WTC11 (cell line): ENCODE results near the gene YBX3.

Experiments
- CREM ChIP-seq: sonication (generic); formaldehyde crosslinking; IDR thresholded peaks from 2 replicates; pipeline ENCODE4 v1.8.1; 2022; ENCODE audit warnings: mild to moderate bottlenecking, missing genetic modification reagents, moderate library complexity
- NR2C2 ChIP-seq: sonication (generic); formaldehyde crosslinking; IDR thresholded peaks from 2 replicates; pipeline ENCODE4 v1.8.0; 2022; ENCODE audit warnings: mild to moderate bottlenecking, missing genetic modification reagents
- SP1 ChIP-seq: sonication (generic); formaldehyde crosslinking; conservative IDR thresholded peaks from 2 replicates; pipeline ENCODE4 v1.8.1; 2022; ENCODE audit warnings: missing genetic modification reagents
- ZNF121 ChIP-seq: sonication (generic); formaldehyde crosslinking; IDR thresholded peaks from 2 replicates; pipeline ENCODE4 v1.8.0; 2023; ENCODE audit warnings: missing genetic modification reagents
- ZNF138 ChIP-seq: sonication (generic); formaldehyde crosslinking; conservative IDR thresholded peaks from 2 replicates; pipeline ENCODE4 v1.8.1; 2022; ENCODE audit warnings: mild to moderate bottlenecking, moderate library complexity, missing genetic modification reagents
- ZNF317 ChIP-seq: sonication (generic); formaldehyde crosslinking; IDR thresholded peaks from 2 replicates; pipeline ENCODE4 v1.8.1; 2023; ENCODE audit warnings: low read depth, mild to moderate bottlenecking, moderate library complexity, missing genetic modification reagents, borderline replicate concordance
- TF ChIP-seq, protein P1 (sequence below): fragments of 200-600 bp; IDR thresholded peaks from 2 replicates; pipeline ENCODE4 v1.8.0; 2022; ENCODE audit warnings: antibody characterized with exemption
- TF ChIP-seq, protein P2 (sequence below): sonication (generic); formaldehyde crosslinking; IDR thresholded peaks from 2 replicates; pipeline ENCODE4 v1.8.1; 2023; ENCODE audit warnings: mild to moderate bottlenecking, moderate library complexity, missing genetic modification reagents
- TF ChIP-seq, protein P3 (sequence below): sonication (generic); formaldehyde crosslinking; IDR thresholded peaks from 2 replicates; pipeline ENCODE4 v1.8.0; 2022; ENCODE audit warnings: mild to moderate bottlenecking, missing genetic modification reagents
- TF ChIP-seq, protein P4 (sequence below): sonication (generic); formaldehyde crosslinking; conservative IDR thresholded peaks from 2 replicates; pipeline ENCODE4 v1.8.1; 2022; ENCODE audit warnings: mild to moderate bottlenecking, missing genetic modification reagents

DNA sequence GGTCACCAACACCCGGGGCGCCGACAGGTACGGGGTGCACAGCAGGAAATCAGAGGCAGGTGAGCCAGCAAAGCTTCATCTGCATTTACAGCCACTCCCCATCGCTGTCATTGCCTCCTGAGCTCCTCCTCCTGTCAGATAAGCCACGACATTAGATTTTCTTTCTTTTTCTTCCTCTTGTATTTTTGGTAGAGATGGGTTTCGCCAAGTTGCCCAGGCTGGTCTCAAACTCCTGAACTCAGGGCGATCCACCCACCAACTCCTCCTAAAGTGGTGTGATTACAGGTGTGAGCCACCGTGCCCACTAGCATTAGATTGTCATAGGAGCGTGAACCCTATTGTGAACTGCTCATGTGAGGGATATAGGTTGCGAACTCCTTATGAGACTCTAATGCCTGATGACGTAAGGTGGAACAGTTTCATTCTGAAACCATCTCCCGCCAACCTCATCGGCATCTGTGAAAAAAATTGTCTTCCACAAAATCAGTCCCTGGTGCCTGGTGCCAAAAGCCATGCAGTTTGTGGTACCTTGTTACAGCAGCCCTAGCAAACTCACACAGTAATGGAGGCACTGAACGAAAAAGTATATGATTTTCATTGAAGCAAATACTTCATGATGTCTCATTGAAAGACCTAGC lies 50.8 kb downstream of the YBX3 start:
- TF ChIP-seq, protein P1, sequence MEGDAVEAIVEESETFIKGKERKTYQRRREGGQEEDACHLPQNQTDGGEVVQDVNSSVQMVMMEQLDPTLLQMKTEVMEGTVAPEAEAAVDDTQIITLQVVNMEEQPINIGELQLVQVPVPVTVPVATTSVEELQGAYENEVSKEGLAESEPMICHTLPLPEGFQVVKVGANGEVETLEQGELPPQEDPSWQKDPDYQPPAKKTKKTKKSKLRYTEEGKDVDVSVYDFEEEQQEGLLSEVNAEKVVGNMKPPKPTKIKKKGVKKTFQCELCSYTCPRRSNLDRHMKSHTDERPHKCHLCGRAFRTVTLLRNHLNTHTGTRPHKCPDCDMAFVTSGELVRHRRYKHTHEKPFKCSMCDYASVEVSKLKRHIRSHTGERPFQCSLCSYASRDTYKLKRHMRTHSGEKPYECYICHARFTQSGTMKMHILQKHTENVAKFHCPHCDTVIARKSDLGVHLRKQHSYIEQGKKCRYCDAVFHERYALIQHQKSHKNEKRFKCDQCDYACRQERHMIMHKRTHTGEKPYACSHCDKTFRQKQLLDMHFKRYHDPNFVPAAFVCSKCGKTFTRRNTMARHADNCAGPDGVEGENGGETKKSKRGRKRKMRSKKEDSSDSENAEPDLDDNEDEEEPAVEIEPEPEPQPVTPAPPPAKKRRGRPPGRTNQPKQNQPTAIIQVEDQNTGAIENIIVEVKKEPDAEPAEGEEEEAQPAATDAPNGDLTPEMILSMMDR, result no peak
- TF ChIP-seq, protein P2, sequence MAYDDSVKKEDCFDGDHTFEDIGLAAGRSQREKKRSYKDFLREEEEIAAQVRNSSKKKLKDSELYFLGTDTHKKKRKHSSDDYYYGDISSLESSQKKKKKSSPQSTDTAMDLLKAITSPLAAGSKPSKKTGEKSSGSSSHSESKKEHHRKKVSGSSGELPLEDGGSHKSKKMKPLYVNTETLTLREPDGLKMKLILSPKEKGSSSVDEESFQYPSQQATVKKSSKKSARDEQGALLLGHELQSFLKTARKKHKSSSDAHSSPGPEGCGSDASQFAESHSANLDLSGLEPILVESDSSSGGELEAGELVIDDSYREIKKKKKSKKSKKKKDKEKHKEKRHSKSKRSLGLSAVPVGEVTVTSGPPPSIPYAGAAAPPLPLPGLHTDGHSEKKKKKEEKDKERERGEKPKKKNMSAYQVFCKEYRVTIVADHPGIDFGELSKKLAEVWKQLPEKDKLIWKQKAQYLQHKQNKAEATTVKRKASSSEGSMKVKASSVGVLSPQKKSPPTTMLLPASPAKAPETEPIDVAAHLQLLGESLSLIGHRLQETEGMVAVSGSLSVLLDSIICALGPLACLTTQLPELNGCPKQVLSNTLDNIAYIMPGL (CRISPR knock-in tag), result no peak
- TF ChIP-seq, protein P3, sequence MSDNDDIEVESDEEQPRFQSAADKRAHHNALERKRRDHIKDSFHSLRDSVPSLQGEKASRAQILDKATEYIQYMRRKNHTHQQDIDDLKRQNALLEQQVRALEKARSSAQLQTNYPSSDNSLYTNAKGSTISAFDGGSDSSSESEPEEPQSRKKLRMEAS (CRISPR knock-in tag), result no peak
- TF ChIP-seq ZNF138 (no peak), ZNF121 (CRISPR knock-in tag) (no peak), ZNF317 (CRISPR knock-in tag) (no peak), SP1 (no peak), CREM (CRISPR knock-in tag) (no peak), NR2C2 (CRISPR knock-in tag) (no peak)
- TF ChIP-seq, protein P4, sequence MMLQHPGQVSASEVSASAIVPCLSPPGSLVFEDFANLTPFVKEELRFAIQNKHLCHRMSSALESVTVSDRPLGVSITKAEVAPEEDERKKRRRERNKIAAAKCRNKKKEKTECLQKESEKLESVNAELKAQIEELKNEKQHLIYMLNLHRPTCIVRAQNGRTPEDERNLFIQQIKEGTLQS (CRISPR knock-in tag), result no peak
